HG03378 (cell line): Measurements from ENCODE around the gene FOXR2.

Experiments
- ATAC-seq: cut with Tn5 transposase; IDR thresholded peaks from one replicate; pipeline ENCODE4 v1.9.1; 2021; ENCODE audit warnings: mild to moderate bottlenecking, moderate library complexity; ENCODE audit not compliant: unreplicated experiment

The FOXR2 gene

GRCh38 chrX:55623100-55623499 lies at the start of gene FOXR2:
Gene FOXR2, plus strand, starts transcription at chrX:55623400. Its CDS starts 312 bp downstream, at chrX:55623712.
- no peak for ATAC-seq

GRCh38 chrX:55579115-55579514 lies 44.1 kb upstream of the FOXR2 start:
- no peak for ATAC-seq

- ATAC-seq: no peak
Observed at GRCh38 chrX:55582447-55582846, 40.8 kb upstream of the FOXR2 start.

- ATAC-seq: no peak
Observed at GRCh38 chrX:55593296-55593695, 29.9 kb upstream of the FOXR2 start.

- no peak for ATAC-seq
Observed at GRCh38 chrX:55593756-55594257, 29.4 kb upstream of the FOXR2 start.

GRCh38 chrX:55598333-55598732 lies 24.9 kb upstream of the FOXR2 start:
- no peak for ATAC-seq

- ATAC-seq: no peak
Observed at GRCh38 chrX:55619547-55619946, 3.7 kb upstream of the FOXR2 start.

- ATAC-seq: no peak
Observed at GRCh38 chrX:55624403-55624802, 1.2 kb downstream of the FOXR2 start.

- ATAC-seq: no peak
Observed at GRCh38 chrX:55636109-55636508, 12.9 kb downstream of the FOXR2 start.

GRCh38 chrX:55638933-55639332 lies 15.7 kb downstream of the FOXR2 start:
- peak; percentile 68 for ATAC-seq

- ATAC-seq: peak; percentile 84
Observed at GRCh38 chrX:55640854-55641253, 17.7 kb downstream of the FOXR2 start.

GRCh38 chrX:55648434-55648833 lies 25.2 kb downstream of the FOXR2 start:
- ATAC-seq: no peak

GRCh38 chrX:55659931-55660330 lies 36.7 kb downstream of the FOXR2 start:
- ATAC-seq: no peak

- ATAC-seq: no peak
Observed at GRCh38 chrX:55663584-55663983, 40.4 kb downstream of the FOXR2 start.

GRCh38 chrX:55668084-55668483 lies 44.9 kb downstream of the FOXR2 start:
- no peak for ATAC-seq
